Sigmoid colon (tissue), 7 donors: ENCODE measurements around the gene MYLIP. TPM values are rescaled to one million over a fixed set of nuclear protein-coding genes. Genes with fewer than 3 reads are reported as not detected.
A peak's percentile ranks its signal among the peaks of the same experiment; 100 is the strongest.

Experiments
- DNase-seq: peaks from one replicate; pipeline ENCODE4 v3.0.0-alpha.2; 2019
- H3K27ac ChIP-seq, 4 donors: fragments of 200-600 bp; sonication (generic); one replicate each; pipeline ENCODE4 v1.5.1; 2016 to 2019; ENCODE audit warnings: mild to moderate bottlenecking in 1 of 4
- H3K27me3 ChIP-seq, 3 donors: fragments of 200-600 bp; sonication (generic); one replicate each; pipeline ENCODE4 v1.5.1; 2019; ENCODE audit warnings: mild to moderate bottlenecking in 1 of 3
- H3K36me3 ChIP-seq, 4 donors: fragments of 200-600 bp; sonication (generic); one replicate each; pipeline ENCODE4 v1.5.1; 2016 to 2019
- H3K4me1 ChIP-seq, 4 donors: fragments of 200-600 bp; sonication (generic); one replicate each; pipeline ENCODE4 v1.5.1; 2017 to 2019
- H3K4me3 ChIP-seq, 4 donors: fragments of 200-600 bp; sonication (generic); one replicate each; pipeline ENCODE4 v1.5.1; 2017 to 2019; ENCODE audit warnings: mild to moderate bottlenecking in 2 of 4, moderate library complexity in 1 of 4
- H3K9me3 ChIP-seq, 4 donors: fragments of 200-600 bp in 3 of 4; sonication (generic) in 3 of 4; one replicate each; pipeline versions ENCODE4 v1.5.1 to v1.6.1; 2013 to 2019
- CTCF ChIP-seq, 4 experiments: fragments of 450-650 bp in 3 of 4; fragments of 200-600 bp in 1 of 4; IDR thresholded peaks; one replicate each; pipeline ENCODE4 v1.5.1; 2016 to 2019; ENCODE audit warnings: antibody characterized with exemption in 4 of 4, mild to moderate bottlenecking in 3 of 4, moderate library complexity in 2 of 4
- EP300 ChIP-seq, 4 donors: sonication (generic); formaldehyde crosslinking; IDR thresholded peaks; one replicate each; pipeline ENCODE4 v1.6.1; 2017; ENCODE audit warnings: antibody characterized with exemption in 4 of 4
- POLR2A ChIP-seq, 2 donors: fragments of 450-650 bp; IDR thresholded peaks; one replicate each; pipeline ENCODE4 v1.6.1; 2016; ENCODE audit warnings: antibody characterized with exemption in 2 of 2, mild to moderate bottlenecking in 2 of 2, moderate library complexity in 2 of 2
- POLR2AphosphoS5 ChIP-seq, 4 donors: sonication (generic); formaldehyde crosslinking; IDR thresholded peaks; one replicate each; pipeline ENCODE4 v1.6.1; 2017; ENCODE audit warnings: antibody characterized with exemption in 4 of 4
- WGBS, 2 donors: extraction: QIAGEN DNeasy Blood & Tissue Kit; methylation state at CpG; one replicate each; pipeline ENCODE4 v1.1.7; 2013; 5-methylcytosine and 5-hydroxymethylcytosine counted together
- intact Hi-C: fragments of 100-400 bp; cut with DNase I; formaldehyde crosslinking; loops from one replicate; pipeline ENCODE4 v1.15.1; 2023
- polyA plus RNA-seq, 3 donors: library from polyadenylated mRNA; stranded (reverse); fragments of 200-250 nt; gene quantifications; one replicate each; pipeline ENCODE4 v1.2.3, GENCODE V29; 2013
- small RNA-seq, 3 donors: library from RNA; depleted of rRNA; stranded (forward); fragments of <200 nt; gene quantifications; one replicate each; pipeline ENCODE3, GENCODE V24; 2016
- total RNA-seq, 4 donors: library from RNA; depleted of rRNA; stranded (reverse); fragments of >200 nt; gene quantifications; one replicate each; pipeline ENCODE4 v1.1.0, GENCODE V29; 2016
- donor health status: healthy with polysubstance abuse.
- donor health status: Bipolar disorder and iron deficiency.
- donor health status: healthy.

MYLIP gene
- total and polyA plus RNA-seq, 7 donors, result 13.4 to 50.0 (median 21.6) TPM

GRCh38 chr6:16190214-16190613 is 61.3 kb downstream of the MYLIP start:
- no peak overlapping the region for H3K4me3 ChIP-seq
- H3K27me3 ChIP-seq, result no peaks in the 10 kb centered on the region
- intact Hi-C loops, result no loop called here
- H3K9me3 ChIP-seq, result no peaks in the 10 kb centered on the region
- WGBS, 2 donors, result 46 to 75% methylated on average over 1 of the region's 1 CpG
- peak overlapping the region in 1 of 4 donors; percentile 24 for H3K27ac ChIP-seq
- TF ChIP-seq POLR2AphosphoS5 (IDR thresholded peaks at IDR 0.05) (no peak), EP300 (IDR thresholded peaks at IDR 0.05) (no peak), POLR2A (IDR thresholded peaks at IDR 0.05) (no peak), CTCF (IDR thresholded peaks at IDR 0.05) (no peak)
- peaks cover 0 to 12% (median 3%) of the 10 kb centered on the region in 4 donors for H3K4me1 ChIP-seq
- no peak for DNase-seq
- H3K36me3 ChIP-seq, result no peaks in the 10 kb centered on the region

- no peak for TF ChIP-seq EP300 (IDR thresholded peaks at IDR 0.05)
- no peak for TF ChIP-seq POLR2A (IDR thresholded peaks at IDR 0.05)
- no peak for TF ChIP-seq CTCF (IDR thresholded peaks at IDR 0.05)
- no peak for TF ChIP-seq POLR2AphosphoS5 (IDR thresholded peaks at IDR 0.05)
- Histone ChIP-seq H3K27me3 (no peaks in the 10 kb centered on the region), H3K4me1 (peaks cover 0 to 7% (median 0%) of the 10 kb centered on the region in 4 donors), H3K9me3 (no peaks in the 10 kb centered on the region), H3K36me3 (no peaks in the 10 kb centered on the region), H3K4me3 (peak overlapping the region in 2 of 4 donors; percentile 12 to 18), H3K27ac (no peak overlapping the region)
- WGBS, 2 donors, result 86 to 94% methylated on average over 14 of the region's 14 CpGs
- intact Hi-C loops, result no loop called here
- DNase-seq, result no peak
Observed at GRCh38 chr6:16196260-16196983, 67.5 kb downstream of the MYLIP start.

- TF ChIP-seq POLR2A (IDR thresholded peaks at IDR 0.05) (no peak), EP300 (IDR thresholded peaks at IDR 0.05) (no peak), POLR2AphosphoS5 (IDR thresholded peaks at IDR 0.05) (no peak), CTCF (IDR thresholded peaks at IDR 0.05) (no peak)
- no peak for DNase-seq
- H3K36me3 ChIP-seq, result no peaks in the 10 kb centered on the region
- no peak overlapping the region for H3K27ac ChIP-seq
- peak overlapping the region in 2 of 4 donors; percentile 12 to 18 for H3K4me3 ChIP-seq
- H3K9me3 ChIP-seq, result no peaks in the 10 kb centered on the region
- no peaks in the 10 kb centered on the region for H3K27me3 ChIP-seq
- intact Hi-C loops, result no loop called here
- 84 to 85% methylated on average over 19 of the region's 19 CpGs for WGBS, 2 donors
- peaks cover 0 to 7% (median 0%) of the 10 kb centered on the region in 4 donors for H3K4me1 ChIP-seq
Observed at GRCh38 chr6:16196984-16197546, 68.2 kb downstream of the MYLIP start.

Small RNAs within 50 kb of the gene (small RNA-seq; reads per million reads assigned to genes)
- 0 reads per million in 3 donors for gene MIR4639

Other genes starting within 250 kb of the MYLIP start
- gene GMPR, start 109.5 kb downstream of the MYLIP start, total RNA-seq, result 10 to 100 TPM; 15.0 to 26.5 (median 18.4) TPM
- 1 to 10 TPM; 2.8 to 7.7 (median 3.0) TPM for gene GMPR, start 109.5 kb downstream of the MYLIP start, polyA plus RNA-seq